ENCODE measurements around the gene ATG10.
A peak's percentile ranks its signal among the peaks of the same experiment; 100 is the strongest.
"Not testable (repeated sequence)": the region's sequence is repeated elsewhere in the genome, so short reads cannot be mapped to it uniquely, and the experiment has no call there.

Gene ATG10

DNA sequence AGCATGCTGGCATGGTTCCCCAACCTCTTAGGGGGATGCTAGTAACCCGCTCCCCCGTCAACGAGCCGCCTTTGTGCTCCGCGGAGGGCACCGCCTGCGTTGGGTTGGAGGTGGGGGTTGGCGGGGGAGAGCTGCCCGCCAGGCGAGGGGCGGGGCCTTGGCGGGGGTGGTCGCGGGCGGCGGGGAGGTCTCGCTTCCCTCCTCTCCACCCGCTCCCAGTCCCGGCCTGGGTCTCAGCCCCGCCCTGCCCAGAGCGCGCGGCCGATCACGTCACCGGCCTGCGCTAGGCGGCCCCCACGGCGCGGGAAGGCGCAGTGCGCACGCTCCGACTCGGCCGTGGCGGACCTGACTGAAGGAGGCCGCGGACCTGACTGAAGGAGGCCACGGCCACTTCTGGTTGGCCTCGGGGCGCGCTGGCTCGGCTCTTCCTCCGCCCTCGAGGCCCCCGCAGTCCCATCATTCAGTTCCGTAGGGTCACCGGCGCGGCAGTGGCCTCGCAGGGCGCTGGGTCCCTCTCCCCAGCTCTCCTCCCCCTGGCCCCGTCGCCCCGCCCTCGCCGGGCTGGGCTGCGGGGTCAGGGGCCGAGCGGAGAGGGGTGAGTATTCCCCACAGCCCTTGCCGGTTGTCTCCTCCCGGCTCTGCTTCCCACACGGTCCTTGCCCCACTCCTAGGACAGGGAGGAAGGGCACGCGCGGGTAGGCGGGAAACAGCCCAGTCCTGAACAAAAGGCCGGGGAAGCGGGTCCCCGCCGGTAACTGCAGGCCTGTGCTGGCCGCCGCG, at the start of gene ATG10:
Gene ATG10 (plus strand): TSS at position 312 of the 780 bp plus-strand sequence. CDS start 15,548 bp downstream, outside the sequence.
- Mint-ChIP-seq H3K4me3 (peak within 1 kb of the TSS; percentile 92 to 94), H3K27me3 (no peaks in the 10 kb centered on the region), H3K27ac (peak within 1 kb of the TSS; percentile 99 to 100), H3K4me1 (peaks cover 36% of the 10 kb centered on the region), H3K9me3 (no peaks in the 10 kb centered on the region)
- DNase-seq (peak; percentile 90 to 91), ATAC-seq (peak; percentile 96)

DNA sequence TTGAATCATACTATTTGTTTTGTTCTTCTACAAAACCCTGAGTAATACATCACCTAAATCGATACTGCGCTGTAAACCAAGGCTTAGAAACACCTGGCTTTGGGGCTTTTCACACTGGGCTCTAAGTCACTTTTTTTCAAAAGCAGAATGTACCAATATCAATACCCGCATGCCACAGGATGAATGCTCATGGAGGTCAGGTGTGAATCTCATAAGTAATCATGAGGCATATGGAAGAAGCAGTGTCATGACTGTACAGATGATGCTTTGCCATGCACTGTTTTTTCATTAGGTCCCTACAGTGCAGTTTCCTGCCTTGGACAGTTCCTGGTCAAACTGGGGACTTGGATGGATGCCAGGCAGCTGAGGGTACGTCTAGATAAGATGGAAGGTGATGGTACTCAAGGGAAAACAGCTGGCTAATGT, 49.0 kb upstream of the ATG10 start:
- DNase-seq, result no peak
- Mint-ChIP-seq H3K27me3 (no peaks in the 10 kb centered on the region), H3K4me1 (no peaks in the 10 kb centered on the region), H3K4me3 (no peak overlapping the region), H3K27ac (no peak overlapping the region), H3K9me3 (peaks cover 0 to 5% of the 10 kb centered on the region in 2 donors)
- peak; percentile 35 for ATAC-seq

DNA sequence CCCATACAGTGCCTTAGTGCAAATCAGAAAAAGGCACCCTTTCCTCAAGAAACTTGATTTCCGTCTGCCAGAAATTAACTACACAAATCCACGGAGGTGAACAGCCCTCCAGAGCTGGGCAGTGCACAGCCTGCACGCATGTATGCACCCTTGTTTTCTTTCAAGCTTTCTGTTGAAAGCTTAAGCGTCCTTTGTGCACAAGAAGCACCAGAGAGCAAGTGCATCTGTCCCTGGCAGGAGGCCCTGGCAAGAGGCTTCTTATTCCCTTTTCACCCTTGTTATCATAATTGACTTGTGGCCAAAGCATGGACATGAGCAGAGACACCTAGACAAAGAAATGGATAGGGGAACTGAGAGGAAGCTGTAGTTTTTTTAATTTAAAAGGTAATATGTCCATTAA, 47.4 kb upstream of the ATG10 start:
- H3K27me3 Mint-ChIP-seq, result no peaks in the 10 kb centered on the region
- ATAC-seq, result no peak

DNA sequence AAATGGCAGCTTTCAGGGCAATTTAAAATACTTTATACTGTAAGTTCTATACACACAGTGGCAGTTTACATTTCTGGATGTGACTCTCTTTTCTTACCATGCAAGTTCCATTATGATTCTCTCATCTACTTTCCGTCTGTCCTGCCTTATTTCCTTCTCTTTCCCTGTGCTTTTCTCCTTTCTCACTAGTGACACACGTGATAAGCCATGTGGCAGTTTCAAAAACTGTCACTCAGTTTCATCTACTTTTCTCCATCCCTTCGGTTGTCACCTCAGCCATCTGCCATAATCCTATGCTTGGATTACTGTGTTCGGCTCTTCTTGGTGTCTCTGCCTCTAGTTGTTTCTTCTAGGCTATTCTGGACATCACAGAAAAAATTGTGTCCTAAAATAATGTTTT, 46.8 kb upstream of the ATG10 start:
- no peaks in the 10 kb centered on the region for H3K4me1 Mint-ChIP-seq
- H3K27ac Mint-ChIP-seq, result no peak overlapping the region
- ATAC-seq, result no peak
- DNase-seq, result no peak
- H3K27me3 Mint-ChIP-seq, result no peaks in the 10 kb centered on the region
- no peak overlapping the region for H3K4me3 Mint-ChIP-seq
- peaks cover 0 to 7% of the 10 kb centered on the region in 2 donors for H3K9me3 Mint-ChIP-seq

More for the DNA sequence above, 47.4 kb upstream of the ATG10 start:
- Mint-ChIP-seq H3K9me3 (peaks cover 0 to 7% of the 10 kb centered on the region in 2 donors), H3K27ac (no peak overlapping the region), H3K4me3 (no peak overlapping the region), H3K4me1 (no peaks in the 10 kb centered on the region)
- no peak for DNase-seq

DNA sequence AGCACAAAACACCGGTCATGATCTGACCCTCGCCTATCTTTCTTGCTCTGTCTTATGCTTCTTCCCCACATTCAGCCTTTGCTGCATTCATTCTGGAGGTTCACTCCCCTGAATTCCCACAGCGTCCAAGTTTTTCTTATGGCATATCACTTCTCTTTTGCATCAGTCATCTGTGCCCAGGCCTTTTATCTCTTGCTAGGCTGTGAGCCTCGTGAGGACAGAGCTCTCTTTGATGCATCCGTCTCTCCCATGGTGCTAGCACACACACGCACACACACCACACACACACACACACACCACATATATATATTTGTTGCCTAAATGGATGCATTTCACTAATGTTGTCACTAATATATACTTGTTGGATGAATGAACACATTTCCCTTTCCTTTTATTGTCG, 45.8 kb upstream of the ATG10 start:
- H3K9me3 Mint-ChIP-seq, result peaks cover 0 to 7% of the 10 kb centered on the region in 2 donors
- no peak overlapping the region for H3K27ac Mint-ChIP-seq
- H3K27me3 Mint-ChIP-seq, result no peaks in the 10 kb centered on the region
- DNase-seq (no peak), ATAC-seq (no peak)
- no peak overlapping the region for H3K4me3 Mint-ChIP-seq
- H3K4me1 Mint-ChIP-seq, result no peaks in the 10 kb centered on the region

DNA sequence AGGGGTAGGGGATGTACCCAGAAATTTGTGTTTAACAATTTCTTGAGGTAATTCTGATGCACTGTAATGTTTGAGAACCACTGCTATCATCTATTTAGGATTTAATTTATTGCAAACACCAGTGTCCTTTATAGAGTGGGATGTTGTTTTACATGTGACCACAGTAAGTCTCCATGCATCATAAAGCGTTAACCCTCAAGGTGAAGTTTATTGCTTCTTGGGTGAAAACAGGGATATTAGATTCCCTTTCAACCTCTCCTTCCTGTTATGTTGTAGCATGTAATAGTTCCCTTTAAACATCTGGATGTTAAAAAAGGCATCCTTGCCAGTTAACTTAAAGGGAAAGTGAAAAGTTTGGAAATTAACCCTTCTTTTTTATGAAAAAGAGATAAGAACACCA, 35.8 kb upstream of the ATG10 start:
- ATAC-seq, result no peak
- Mint-ChIP-seq H3K27me3 (no peaks in the 10 kb centered on the region), H3K9me3 (peaks cover 3% of the 10 kb centered on the region in 2 donors), H3K4me1 (no peaks in the 10 kb centered on the region), H3K4me3 (no peak overlapping the region), H3K27ac (no peak overlapping the region)
- DNase-seq, result no peak

DNA sequence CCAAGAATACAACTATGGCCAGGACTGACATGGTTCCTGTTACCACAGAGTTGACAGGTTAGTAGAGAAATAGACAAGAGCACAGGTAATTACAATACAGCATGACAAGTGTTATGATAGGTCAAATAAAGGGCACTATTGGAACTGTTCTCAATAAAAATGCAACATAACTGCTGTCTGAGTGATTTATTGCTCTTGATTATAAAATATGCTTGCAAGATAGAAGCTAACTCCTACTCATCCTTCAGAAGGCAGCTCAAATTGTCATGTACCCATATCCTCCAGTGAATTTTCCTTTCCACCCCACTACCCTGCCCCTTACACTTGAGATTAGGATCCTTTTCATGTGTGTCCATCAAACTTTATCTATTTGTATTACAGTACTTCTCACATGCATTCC, 35.1 kb upstream of the ATG10 start:
- DNase-seq (no peak), ATAC-seq (no peak)
- no peaks in the 10 kb centered on the region for H3K27me3 Mint-ChIP-seq

DNA sequence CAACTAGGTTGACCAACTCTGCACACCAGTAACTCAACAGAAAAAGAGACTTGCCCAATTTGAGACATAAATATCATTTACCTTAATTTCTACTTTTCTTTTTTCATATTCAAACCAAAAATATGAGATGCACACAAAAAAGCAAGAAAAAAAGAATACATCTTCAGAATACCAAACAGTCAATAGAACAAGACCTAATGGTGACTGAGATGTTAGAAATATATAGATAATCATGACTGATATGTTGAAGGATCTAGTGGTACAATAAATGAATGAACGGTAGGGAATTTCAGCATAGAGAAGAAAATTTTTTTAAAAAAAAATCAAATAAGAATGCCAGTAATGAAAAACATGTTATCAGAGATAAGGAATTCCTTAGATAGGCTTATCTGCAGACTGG, 29.1 kb upstream of the ATG10 start:
- H3K27ac Mint-ChIP-seq, result no peak overlapping the region
- no peak for ATAC-seq
- DNase-seq, result no peak
- H3K4me3 Mint-ChIP-seq, result no peak overlapping the region
- H3K9me3 Mint-ChIP-seq, result peaks cover 23 to 24% of the 10 kb centered on the region in 2 donors
- no peaks in the 10 kb centered on the region for H3K27me3 Mint-ChIP-seq
- H3K4me1 Mint-ChIP-seq, result no peaks in the 10 kb centered on the region

More for the DNA sequence above, 35.1 kb upstream of the ATG10 start:
- Mint-ChIP-seq H3K4me3 (no peak overlapping the region), H3K9me3 (peaks cover 8% of the 10 kb centered on the region in 2 donors), H3K27ac (no peak overlapping the region), H3K4me1 (no peaks in the 10 kb centered on the region)

DNA sequence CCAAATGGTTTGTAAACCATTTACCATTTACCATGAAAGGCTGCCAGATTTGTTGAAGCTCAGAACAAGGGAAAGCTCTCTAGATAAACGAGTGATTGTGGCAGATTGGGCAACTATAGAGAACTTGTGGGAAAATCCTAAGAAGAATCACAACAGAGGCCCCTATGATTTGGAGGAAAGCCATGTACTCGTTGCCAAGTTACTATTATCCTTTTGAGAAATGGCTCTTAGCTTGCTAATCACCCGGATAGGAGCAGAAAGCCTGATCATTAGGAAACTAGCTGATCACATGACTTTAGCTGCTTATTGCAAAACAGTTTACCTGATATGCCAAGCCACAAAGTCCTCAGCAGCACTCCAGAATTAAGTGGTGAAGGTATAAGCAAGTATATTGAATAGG, 23.5 kb upstream of the ATG10 start:
- H3K9me3 Mint-ChIP-seq, result peaks cover under 1 to 1% of the 10 kb centered on the region in 2 donors
- no peak for ATAC-seq
- no peaks in the 10 kb centered on the region for H3K27me3 Mint-ChIP-seq
- H3K4me1 Mint-ChIP-seq, result no peaks in the 10 kb centered on the region
- no peak for DNase-seq
- H3K4me3 Mint-ChIP-seq, result no peak overlapping the region
- H3K27ac Mint-ChIP-seq, result no peak overlapping the region

DNA sequence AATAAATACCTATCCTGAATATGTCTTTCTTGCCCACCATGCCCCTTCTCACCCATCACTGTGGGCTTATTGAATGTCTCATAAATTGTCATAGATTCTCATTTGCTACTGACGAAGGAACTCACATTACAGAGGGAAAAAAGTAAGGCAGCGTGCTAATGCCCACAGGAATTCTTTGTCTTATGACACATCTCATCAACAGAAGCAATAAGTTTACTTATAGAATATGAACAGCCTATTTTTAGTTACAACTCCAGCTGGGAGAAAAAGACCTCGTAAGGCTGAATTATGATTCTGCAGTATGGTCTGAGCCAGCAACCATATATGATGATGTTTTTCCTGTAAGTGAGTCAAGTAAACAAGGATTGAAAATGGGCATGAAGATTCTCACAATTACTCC, 22.4 kb upstream of the ATG10 start:
- DNase-seq (no peak), ATAC-seq (no peak)
- Mint-ChIP-seq H3K4me3 (no peak overlapping the region), H3K4me1 (no peaks in the 10 kb centered on the region), H3K27ac (no peak overlapping the region), H3K9me3 (no peaks in the 10 kb centered on the region), H3K27me3 (no peaks in the 10 kb centered on the region)

DNA sequence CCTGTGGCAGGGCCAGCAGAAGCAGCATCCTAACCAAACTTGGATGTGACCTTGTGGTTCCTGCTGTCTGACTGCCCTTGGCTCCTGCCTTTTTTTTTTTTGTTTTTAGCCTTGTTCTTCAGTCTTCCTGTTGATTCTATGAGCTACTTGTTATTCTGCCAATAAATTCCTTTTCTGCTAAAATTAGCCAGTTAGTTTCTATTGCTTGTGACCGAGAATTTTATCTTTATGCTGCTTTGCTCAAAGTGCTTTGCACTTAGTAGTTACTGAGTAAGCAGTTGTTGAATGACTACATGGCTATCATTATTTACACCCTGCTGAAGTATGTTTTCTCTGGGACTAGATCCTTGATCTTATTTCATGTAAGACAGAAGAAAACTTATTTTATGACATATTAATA, 20.8 kb upstream of the ATG10 start:
- Mint-ChIP-seq H3K4me3 (no peak overlapping the region), H3K4me1 (no peaks in the 10 kb centered on the region), H3K27me3 (no peaks in the 10 kb centered on the region), H3K27ac (no peak overlapping the region), H3K9me3 (no peaks in the 10 kb centered on the region)
- ATAC-seq, result no peak
- DNase-seq, result no peak

DNA sequence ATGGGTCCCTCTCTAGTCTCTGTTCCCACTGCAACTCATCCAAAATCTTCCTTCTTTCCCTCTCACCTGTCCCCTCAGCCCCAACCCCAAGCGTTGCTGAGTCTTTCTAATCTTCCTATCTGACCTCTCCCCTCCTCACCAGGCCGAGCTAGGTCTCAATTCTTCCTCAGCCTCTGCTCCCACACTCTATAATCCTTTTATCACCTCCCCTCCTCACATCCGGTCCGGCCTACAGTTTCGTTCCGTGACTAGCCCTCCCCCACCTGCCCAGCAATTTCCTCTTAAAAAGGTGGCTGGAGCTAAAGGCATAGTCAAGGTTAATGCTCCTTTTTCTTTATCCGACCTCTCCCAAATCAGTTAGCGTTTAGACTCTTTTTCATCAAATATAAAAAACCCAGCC, 17.0 kb upstream of the ATG10 start:
- H3K4me1 Mint-ChIP-seq, H3K27ac Mint-ChIP-seq, DNase-seq, H3K27me3 Mint-ChIP-seq, H3K4me3 Mint-ChIP-seq, H3K9me3 Mint-ChIP-seq, ATAC-seq: not testable (repeated sequence)

DNA sequence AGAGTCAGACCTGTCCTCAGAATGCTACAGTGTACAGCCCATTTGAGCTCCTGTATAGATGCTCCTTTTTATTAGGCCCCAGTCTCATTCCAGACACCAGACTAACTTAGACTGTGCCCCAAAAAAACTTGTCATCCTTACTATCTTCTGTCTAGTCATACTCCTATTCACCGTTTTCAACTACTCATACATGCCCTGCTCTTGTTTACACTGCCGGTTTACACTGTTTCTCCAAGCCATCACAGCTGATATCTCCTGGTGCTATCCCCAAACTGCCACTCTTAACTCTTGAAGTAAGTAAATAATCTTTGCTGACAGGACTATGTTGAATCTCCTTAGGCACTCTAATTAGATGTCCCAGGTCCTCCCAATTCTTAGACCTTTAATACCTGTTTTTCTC, 13.7 kb upstream of the ATG10 start:
- not testable (repeated sequence) for DNase-seq, H3K27ac Mint-ChIP-seq, H3K4me3 Mint-ChIP-seq, H3K9me3 Mint-ChIP-seq, H3K27me3 Mint-ChIP-seq, ATAC-seq, H3K4me1 Mint-ChIP-seq

DNA sequence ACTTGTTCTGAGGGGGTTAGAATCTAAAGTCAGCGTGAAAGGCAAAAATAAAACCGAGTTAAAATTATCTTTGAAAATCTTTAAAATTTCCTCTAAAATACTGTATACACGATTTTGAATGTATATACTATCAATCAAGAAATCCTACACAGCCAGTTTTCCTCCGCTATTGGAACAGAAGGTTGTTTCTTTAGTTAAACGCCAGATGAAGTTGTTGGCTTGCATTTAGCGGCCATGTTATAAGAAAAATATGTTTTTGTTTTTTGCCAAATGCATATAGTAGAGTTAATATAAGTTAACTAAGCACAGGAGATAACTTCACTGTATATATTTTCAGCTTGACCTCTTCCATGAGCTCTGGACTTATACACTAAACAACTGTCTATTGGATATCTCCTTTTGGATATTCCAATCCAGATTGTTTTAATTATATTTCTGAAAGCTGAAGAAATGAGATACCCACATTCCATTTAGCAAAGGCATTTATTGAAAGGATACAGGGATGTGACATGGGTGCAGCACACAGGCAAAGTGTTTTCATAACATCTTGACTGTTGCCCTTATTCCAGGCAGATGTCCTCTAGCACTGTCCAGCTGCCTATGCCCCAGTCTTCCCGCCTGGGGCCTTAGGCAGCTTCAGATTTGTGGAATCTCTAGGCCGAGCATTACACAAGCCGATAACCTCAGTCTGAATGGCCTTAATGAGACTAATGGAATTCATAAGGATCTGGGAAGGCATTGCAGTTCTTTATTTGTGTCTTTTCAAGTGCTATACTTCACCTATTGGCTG, 10.0 kb upstream of the ATG10 start:
- Mint-ChIP-seq H3K27me3 (no peaks in the 10 kb centered on the region), H3K4me3 (no peak overlapping the region), H3K9me3 (no peaks in the 10 kb centered on the region), H3K4me1 (no peaks in the 10 kb centered on the region), H3K27ac (no peak overlapping the region)
- DNase-seq, result no peak
- ATAC-seq, result no peak

DNA sequence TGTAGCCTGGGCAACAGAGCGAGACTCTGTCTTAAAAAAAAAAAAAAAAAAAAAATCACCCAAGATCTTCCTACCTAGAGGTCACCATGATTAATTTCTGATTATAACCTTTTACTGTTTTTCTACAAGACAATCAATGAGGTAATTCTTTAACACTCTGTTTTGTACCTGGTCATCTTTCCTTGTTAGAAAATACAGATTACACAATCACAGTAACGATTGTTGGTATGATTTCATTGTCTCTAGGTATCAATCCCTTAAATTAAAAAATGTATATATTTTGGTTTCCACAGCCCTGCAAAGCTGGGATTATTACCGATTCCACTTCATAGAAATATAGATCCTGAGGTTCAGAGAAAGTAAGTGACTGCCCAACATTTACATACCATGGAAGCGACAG, 8.3 kb upstream of the ATG10 start:
- Mint-ChIP-seq H3K4me3 (no peak overlapping the region), H3K27ac (no peak overlapping the region), H3K4me1 (no peaks in the 10 kb centered on the region), H3K9me3 (no peaks in the 10 kb centered on the region), H3K27me3 (no peaks in the 10 kb centered on the region)
- DNase-seq (no peak), ATAC-seq (no peak)

DNA sequence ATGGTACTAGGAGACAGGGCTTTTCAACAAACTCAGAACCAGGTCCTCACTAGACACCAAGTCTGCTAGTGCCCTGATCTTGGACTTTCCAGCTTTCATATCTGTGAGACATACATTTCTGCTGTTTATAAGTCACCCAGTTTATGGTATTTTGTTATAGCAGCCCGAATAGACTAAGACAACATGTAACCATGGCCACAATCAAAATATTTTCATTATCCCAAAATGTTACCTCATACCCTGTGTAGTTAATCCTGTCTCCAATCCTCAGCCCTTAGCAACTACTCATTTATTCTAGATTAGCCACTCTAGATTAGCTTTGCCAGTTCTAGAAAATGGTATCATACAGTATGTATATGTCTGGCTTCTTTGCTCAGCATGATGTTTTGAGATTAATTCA, 6.3 kb upstream of the ATG10 start:
- H3K4me3 Mint-ChIP-seq, result no peak overlapping the region
- H3K27me3 Mint-ChIP-seq, result no peaks in the 10 kb centered on the region
- no peak for DNase-seq
- peaks cover 4% of the 10 kb centered on the region for H3K4me1 Mint-ChIP-seq
- ATAC-seq, result no peak
- no peak overlapping the region for H3K27ac Mint-ChIP-seq
- H3K9me3 Mint-ChIP-seq, result no peaks in the 10 kb centered on the region

Data from stimulated activated naive CD8-positive, alpha-beta T cell treated with anti-CD3 and anti-CD28 coated beads, Interleukin-15, amount 100 ng/mL, for 72 hours (primary cell).